ENCODE results near the gene ACR.
"Not testable (repeated sequence)": the region's sequence is repeated elsewhere in the genome, so short reads cannot be mapped to it uniquely, and the experiment has no call there.

ACR gene

GRCh38 chr22:50732681-50733080, 5.3 kb upstream of the ACR start:
- no peak for DNase-seq (ENCODE audit: low read depth)

- DNase-seq (ENCODE audit: low read depth) = peak; percentile 53
Measured at GRCh38 chr22:50733521-50734342, 4.3 kb upstream of the ACR start.

DNA sequence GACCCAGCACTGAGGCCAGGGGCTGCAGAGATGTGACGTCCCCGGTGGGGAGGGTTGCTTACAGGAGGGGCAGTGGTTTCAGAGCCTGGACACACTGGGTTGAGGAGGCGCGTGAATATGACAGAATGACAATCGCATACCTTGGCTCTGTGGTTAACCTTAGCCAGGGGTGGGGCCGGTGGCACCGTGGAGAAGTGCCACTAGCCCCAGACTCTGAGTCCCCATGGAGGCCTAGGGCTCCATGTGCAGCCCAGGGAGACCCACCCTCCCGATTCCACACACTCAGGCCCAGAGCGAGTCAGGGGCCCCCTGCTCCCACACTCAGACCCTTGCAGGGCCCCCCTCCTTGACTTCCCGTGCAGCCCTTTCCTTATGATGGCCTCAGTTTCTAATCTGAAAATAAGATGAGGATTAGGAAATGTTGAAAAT, 3.6 kb upstream of the ACR start:
- DNase-seq (ENCODE audit: low read depth) = no peak

GRCh38 chr22:50734986-50735738, 2.8 kb upstream of the ACR start:
- no peak for DNase-seq (ENCODE audit: low read depth)

DNA sequence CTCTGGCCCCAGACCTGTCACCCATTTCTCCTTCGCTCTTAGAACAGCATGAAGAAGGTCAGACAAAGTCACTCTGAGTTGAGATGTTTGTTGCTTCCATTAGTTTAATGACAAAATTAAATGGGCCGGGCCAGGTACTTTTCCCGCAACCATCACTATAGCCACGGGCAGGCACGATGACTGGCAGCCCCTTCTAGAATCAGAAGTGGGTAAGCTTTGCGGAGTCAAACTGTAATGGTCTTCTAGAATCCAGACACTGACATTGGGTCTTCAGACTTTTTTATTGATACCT, 2.3 kb upstream of the ACR start:
- DNase-seq (ENCODE audit: low read depth) = no peak

- no peak for DNase-seq (ENCODE audit: low read depth)
Measured at GRCh38 chr22:50738649-50739227, 734 bp downstream of the ACR start.

- DNase-seq (ENCODE audit: low read depth) = no peak
Measured at GRCh38 chr22:50739279-50739691, 1.3 kb downstream of the ACR start.

DNA sequence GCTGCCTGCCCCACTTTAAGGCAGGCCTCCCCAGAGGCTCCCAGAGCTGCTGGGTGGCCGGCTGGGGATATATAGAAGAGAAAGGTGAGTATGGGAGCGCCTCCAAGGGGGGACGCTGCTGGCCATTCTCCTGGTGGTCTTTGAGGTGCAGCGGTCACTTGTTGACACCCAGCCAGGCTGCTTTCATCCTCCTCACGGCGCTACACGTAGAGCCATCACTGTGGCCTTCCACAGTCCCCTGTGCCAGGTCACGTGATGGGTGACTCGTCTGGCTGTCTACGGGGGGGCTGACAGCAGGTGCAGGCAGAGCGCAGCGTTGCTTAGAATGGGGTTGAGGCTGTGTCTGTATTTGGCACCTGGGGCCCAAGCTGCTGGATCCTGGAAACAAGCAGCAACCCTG, 1.9 kb downstream of the ACR start:
- no peak for DNase-seq (ENCODE audit: low read depth)

DNA sequence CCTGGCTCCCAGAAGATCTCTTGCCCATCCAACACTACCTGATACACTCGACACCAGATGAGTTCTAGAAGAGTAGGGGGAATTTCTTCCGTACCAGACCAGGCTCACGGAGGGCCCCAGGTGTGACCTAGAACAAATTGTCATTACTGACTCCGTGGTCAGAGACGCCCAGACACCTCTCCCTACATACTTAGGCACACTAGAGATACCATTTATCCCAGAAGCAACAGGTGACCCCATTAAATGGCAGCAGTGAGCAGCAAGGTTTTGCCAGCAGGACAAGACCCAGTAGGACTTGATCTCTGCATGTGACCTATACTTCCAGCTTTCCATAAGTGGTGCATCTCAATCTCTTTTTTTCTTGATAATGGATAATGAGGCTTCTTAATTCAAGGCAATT, 2.7 kb downstream of the ACR start:
- not testable (repeated sequence) for DNase-seq (ENCODE audit: low read depth)

GRCh38 chr22:50744424-50744823, 6.4 kb downstream of the ACR start:
- DNase-seq (ENCODE audit: low read depth) = not testable (repeated sequence)

DNA sequence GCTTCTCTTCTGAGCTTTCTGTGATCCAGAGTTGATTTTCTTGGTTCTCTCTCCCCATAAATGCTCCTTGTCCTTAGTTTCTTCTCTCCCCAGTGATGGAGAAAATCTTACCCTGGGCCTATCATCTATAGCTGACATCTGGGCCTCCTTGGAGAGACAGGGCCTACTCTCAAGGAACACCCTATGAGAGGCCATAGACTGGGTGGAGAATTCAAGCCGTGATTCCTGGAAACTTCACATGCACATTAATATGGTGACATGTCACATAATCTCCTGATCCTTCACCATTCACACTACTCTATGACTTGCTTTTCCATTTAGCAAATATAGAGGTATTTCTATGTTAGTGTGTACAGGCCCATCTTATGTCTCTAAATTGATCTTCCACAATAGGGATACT, 9.5 kb downstream of the ACR start:
- DNase-seq (ENCODE audit: low read depth) = not testable (repeated sequence)

DNA sequence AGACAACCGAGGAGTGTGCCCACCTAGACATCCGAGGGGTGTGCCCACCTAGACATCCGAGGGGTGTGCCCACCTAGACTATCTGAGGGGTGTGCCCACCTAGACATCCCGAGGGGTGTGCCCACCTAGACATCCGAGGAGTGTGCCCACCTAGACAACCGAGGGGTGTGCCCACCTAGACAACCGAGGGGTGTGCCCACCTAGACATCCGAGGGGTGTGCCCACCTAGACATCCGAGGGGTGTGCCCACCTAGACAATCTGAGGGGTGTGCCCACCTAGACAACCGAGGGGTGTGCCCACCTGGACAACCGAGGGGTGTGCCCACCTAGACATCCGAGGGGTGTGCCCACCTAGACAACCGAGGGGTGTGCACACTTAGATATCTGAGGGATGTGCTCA, 10.6 kb downstream of the ACR start:
- DNase-seq (ENCODE audit: low read depth) = not testable (repeated sequence)

- DNase-seq (ENCODE audit: low read depth) = not testable (repeated sequence)
Measured at GRCh38 chr22:50749302-50750074, 11.5 kb downstream of the ACR start.

GRCh38 chr22:50755251-50755650, 17.2 kb downstream of the ACR start:
- not testable (repeated sequence) for DNase-seq (ENCODE audit: low read depth)

DNA sequence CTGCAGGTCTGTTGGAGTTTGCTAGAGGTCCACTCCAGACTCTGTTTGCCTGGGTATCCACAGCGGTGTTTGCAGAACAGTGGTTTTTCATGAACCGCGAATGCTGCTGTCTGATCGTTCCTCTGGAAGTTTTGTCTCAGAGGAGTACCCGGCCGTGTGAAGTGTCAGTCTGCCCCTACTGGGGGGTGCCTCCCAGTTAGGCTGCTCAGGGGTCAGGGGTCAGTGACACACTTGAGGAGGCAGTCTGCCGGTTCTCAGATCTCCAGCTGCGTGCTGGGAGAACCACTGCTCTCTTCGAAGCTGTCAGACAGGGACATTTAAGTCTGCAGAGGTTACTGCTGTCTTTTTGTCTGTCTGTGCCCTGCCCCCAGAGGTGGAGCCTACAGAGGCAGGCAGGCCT, 18.4 kb downstream of the ACR start:
- not testable (repeated sequence) for DNase-seq (ENCODE audit: low read depth)

GRCh38 chr22:50756949-50757491, 19.0 kb downstream of the ACR start:
- DNase-seq (ENCODE audit: low read depth) = peak; percentile 35

DNA sequence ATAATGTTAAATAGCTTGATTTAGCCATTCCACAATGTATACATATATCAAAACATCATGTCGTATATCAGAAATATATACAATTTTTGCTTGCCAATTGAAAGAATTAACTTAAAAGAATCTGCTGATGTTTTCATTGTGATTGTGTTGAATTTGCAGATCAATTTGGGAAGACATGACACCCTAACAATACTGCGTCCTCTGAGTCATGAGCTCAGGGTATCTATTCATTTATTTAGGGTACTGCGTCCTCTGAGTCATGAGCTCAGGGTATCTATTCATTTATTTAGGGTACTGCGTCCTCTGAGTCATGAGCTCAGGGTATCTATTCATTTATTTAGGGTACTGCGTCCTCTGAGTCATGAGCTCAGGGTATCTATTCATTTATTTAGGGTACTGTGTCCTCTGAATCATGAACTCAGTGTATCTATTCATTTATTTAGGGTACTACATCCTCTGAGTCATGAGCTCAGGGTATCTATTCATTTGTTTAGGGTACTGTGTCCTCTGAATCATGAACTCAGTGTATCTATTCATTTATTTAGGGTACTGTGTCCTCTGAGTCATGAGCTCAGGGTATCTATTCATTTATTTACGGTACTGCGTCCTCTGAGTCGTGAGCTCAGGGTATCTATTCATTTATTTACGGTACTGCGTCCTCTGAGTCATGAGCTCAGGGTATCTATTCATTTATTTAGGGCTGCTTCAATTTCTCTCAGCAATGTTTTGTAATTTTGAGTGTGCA, 21.8 kb downstream of the ACR start:
- DNase-seq (ENCODE audit: low read depth) = peak; percentile 72

- DNase-seq (ENCODE audit: low read depth) = not testable (repeated sequence)
Measured at GRCh38 chr22:50761829-50762228, 23.8 kb downstream of the ACR start.

GRCh38 chr22:50764288-50764687, 26.3 kb downstream of the ACR start:
- peak; percentile 32 for DNase-seq (ENCODE audit: low read depth)

DNA sequence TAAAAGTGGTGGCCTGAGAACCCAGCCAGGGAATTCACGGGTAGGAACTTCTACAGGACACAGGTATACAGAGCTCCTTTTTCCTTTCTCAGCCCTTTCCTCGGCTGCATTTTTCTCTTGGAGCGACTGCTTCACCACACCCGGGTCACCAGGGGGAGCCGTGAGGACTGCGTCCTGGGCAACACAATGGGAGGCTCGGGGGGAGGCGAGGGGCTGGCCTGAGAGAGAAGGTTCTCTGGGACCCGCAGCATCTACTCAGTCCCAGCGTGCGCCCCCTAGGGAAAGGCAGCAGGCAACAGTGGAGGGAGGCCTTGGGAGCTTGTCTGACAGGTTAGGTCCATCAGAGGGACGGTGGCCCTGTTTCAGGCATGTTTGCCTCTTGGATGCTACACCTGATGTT, 37.1 kb downstream of the ACR start:
- DNase-seq (ENCODE audit: low read depth) = peak; percentile 43

GRCh38 chr22:50777631-50778030, 39.6 kb downstream of the ACR start:
- DNase-seq (ENCODE audit: low read depth) = not testable (repeated sequence)
